Calu3 (cell line): ENCODE results near the gene LIF. TPM values are rescaled to one million over a fixed set of nuclear protein-coding genes. Genes with fewer than 3 reads are reported as not detected.

Experiments used
- BruUV-seq: library from RNA; stranded (reverse); fragments of 400-500 nt; replicated peaks from 2 replicates; lab custom pipeline; 2021; lab: Mats Ljungman, UMichigan
- CTCF ChIA-PET: fragments of 300-600 bp; sonication (Branson Sonifier 250); formaldehyde crosslinking; loops from one replicate; lab custom pipeline; 2022; ENCODE audit warnings: antibody characterized with exemption; lab: Charles Lee
- DNase-seq: peaks from one replicate; pipeline ENCODE4 v3.0.0; 2022
- H3K27ac Mint-ChIP-seq: one replicate; pipeline ENCODE4 v1.8.0; 2022; ENCODE audit warnings: mixed read lengths; ENCODE audit not compliant: unreplicated experiment
- H3K27me3 Mint-ChIP-seq: one replicate; pipeline ENCODE4 v1.8.0; 2022; ENCODE audit warnings: mixed read lengths; ENCODE audit not compliant: unreplicated experiment
- H3K36me3 Mint-ChIP-seq: one replicate; pipeline ENCODE4 v1.8.0; 2022; ENCODE audit warnings: mild to moderate bottlenecking, moderate library complexity, mixed read lengths; ENCODE audit not compliant: insufficient read depth, unreplicated experiment
- H3K4me1 Mint-ChIP-seq: one replicate; pipeline ENCODE4 v1.8.0; 2022; ENCODE audit warnings: mild to moderate bottlenecking, low read depth, mixed read lengths; ENCODE audit not compliant: unreplicated experiment
- H3K4me3 Mint-ChIP-seq: one replicate; pipeline ENCODE4 v1.8.0; 2022; ENCODE audit warnings: mild to moderate bottlenecking, low read depth, moderate library complexity, mixed read lengths; ENCODE audit not compliant: unreplicated experiment
- H3K9me3 Mint-ChIP-seq: one replicate; pipeline ENCODE4 v1.8.0; 2022; ENCODE audit warnings: low read depth, mixed read lengths; ENCODE audit not compliant: unreplicated experiment
- intact Hi-C: fragments of 100-400 bp; cut with micrococcal nuclease; formaldehyde crosslinking; loops from one replicate; pipeline ENCODE4 v1.10.0; 2022; ENCODE audit not compliant: unreplicated experiment
- total RNA-seq: library from RNA; stranded (reverse); gene quantifications from 2 replicates; pipeline ENCODE4 v1.2.3, GENCODE V29; 2022
- TF ChIP-seq, protein P1 (sequence below): fragments of 200-600 bp; IDR thresholded peaks from one replicate; pipeline ENCODE4 v1.8.0; 2022; ENCODE audit warnings: antibody characterized with exemption; ENCODE audit not compliant: unreplicated experiment

Gene LIF
- total RNA-seq, 1 experiment from 2014 or later: 260 TPM

DNA sequence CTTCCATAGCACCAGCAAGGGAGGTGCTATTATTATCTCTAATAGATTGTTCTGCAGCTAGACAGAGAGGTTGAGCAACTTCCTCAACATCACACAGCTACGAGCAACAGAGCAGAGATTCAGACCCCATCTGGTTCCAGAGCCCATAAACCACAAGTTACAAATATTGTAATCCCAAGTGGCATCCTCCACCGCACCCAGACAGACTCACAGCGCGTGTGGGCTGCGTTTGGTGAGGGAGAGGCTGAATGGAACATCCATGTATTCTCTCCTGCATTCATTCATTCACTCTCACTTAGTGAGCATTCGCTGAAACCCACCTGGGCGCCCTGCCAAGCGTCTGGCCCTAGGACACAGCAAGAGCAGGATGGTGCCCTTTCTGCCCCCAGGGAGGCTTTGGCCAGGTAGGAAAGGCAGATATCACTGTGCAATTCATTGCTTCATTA is 33.5 kb downstream of the LIF start:
- intact Hi-C loops: no loop called here
- peak overlapping the region; percentile 99 for H3K27ac Mint-ChIP-seq
- CTCF ChIA-PET: interaction anchor here (0.7 to 3.5 kb wide), 10 partner anchors 10 to 922 kb away, joined by 3 to 24 read pairs (median 5); no protein-coding TSS in a partner anchor

DNA sequence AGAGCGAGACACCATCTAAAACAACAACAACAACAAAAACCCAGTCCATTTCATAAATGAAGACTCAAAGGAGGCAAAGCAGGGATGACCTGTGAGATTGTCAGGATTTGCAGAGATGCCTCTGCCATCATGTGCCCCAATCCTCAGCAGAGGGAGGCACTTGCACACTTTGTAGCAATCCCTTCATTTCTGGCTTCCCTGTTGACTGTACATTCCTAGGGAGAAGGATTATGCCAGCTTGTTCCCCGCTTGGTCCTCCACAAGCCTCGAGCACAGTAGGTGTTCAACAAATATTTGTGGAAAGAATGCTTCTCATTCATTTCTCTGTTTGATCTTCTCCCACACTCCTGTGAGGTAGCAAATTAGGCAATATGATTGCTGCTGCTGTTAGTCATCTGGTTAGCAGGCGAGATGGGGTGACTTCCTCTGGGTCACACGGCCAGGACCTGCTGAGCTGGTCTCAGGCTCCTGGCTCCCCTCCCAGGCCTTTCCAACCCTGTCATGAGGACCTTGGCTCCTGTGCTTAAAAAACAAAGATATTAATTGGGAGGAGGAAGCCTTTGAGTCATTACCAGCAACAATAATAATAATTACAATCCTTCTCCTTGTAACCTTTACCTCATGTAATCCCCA is 34.1 kb downstream of the LIF start:
- CTCF ChIA-PET: interaction anchor here (0.6 to 3.5 kb wide), 12 partner anchors 10 to 923 kb away, joined by 3 to 24 read pairs (median 5); no protein-coding TSS in a partner anchor
- Mint-ChIP-seq H3K4me3 (no peak overlapping the region), H3K27ac (peak overlapping the region; percentile 99), H3K36me3 (peaks cover 49% of the 10 kb centered on the region), H3K9me3 (no peaks in the 10 kb centered on the region), H3K27me3 (no peaks in the 10 kb centered on the region), H3K4me1 (peaks cover 78% of the 10 kb centered on the region)
- TF ChIP-seq, protein P1, sequence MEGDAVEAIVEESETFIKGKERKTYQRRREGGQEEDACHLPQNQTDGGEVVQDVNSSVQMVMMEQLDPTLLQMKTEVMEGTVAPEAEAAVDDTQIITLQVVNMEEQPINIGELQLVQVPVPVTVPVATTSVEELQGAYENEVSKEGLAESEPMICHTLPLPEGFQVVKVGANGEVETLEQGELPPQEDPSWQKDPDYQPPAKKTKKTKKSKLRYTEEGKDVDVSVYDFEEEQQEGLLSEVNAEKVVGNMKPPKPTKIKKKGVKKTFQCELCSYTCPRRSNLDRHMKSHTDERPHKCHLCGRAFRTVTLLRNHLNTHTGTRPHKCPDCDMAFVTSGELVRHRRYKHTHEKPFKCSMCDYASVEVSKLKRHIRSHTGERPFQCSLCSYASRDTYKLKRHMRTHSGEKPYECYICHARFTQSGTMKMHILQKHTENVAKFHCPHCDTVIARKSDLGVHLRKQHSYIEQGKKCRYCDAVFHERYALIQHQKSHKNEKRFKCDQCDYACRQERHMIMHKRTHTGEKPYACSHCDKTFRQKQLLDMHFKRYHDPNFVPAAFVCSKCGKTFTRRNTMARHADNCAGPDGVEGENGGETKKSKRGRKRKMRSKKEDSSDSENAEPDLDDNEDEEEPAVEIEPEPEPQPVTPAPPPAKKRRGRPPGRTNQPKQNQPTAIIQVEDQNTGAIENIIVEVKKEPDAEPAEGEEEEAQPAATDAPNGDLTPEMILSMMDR: no peak
- BruUV-seq: TSS peak; percentile 12
- peak; percentile 93 for DNase-seq
- intact Hi-C loops: no loop called here

More for the DNA sequence above, 33.5 kb downstream of the LIF start:
- Mint-ChIP-seq H3K36me3 (peaks cover 46% of the 10 kb centered on the region), H3K27me3 (no peaks in the 10 kb centered on the region), H3K4me1 (peaks cover 77% of the 10 kb centered on the region), H3K4me3 (no peak overlapping the region), H3K9me3 (no peaks in the 10 kb centered on the region)
- peak; percentile 57 for DNase-seq
- TF ChIP-seq, protein P1: no peak
- BruUV-seq: no TSS peak

DNA sequence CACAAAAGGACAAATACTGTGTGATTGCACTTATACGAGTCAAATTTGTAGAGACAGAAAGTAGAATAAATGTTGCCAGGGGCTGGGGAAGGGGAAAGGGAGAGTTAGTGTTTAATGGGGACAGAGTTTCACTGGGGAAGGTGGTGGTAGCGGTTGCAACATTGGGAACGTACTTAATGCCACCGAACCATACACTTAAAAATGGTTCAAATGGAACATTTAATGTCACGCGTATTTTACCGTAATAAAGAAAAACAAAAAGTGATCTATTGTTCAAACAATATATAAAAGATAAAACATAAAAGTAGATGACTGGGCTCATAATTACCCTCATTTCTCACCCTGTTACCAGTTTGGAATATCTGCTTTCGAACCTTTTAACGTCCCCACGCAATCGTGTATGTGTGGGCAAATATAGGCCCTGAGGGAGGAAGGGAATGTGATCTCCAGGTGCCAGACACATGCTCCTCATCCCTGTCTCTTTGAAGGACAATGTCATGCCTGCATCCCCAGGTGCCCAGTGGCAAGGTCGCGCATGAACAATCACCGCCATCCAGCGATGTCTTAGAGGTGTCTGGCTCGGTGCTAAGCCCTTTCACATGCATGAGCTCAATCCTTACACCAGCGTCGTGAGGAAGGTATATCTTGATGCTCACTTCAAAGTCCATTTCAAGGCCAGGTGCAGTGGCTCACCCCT is 35.3 kb downstream of the LIF start:
- TF ChIP-seq, protein P1: no peak
- Mint-ChIP-seq H3K4me3 (peak overlapping the region; percentile 43), H3K4me1 (peaks cover 86% of the 10 kb centered on the region), H3K9me3 (no peaks in the 10 kb centered on the region), H3K36me3 (peaks cover 61% of the 10 kb centered on the region), H3K27me3 (no peaks in the 10 kb centered on the region), H3K27ac (peak overlapping the region; percentile 99)
- intact Hi-C loops: loop anchor here (2.0 kb wide), 1 partner anchor 42 kb away; no protein-coding TSS in a partner anchor
- CTCF ChIA-PET: interaction anchor here (1.2 to 3.1 kb wide), 4 partner anchors 15 to 103 kb away, joined by 3 to 16 read pairs (median 10); no protein-coding TSS in a partner anchor
- BruUV-seq: no TSS peak
- no peak for DNase-seq

DNA sequence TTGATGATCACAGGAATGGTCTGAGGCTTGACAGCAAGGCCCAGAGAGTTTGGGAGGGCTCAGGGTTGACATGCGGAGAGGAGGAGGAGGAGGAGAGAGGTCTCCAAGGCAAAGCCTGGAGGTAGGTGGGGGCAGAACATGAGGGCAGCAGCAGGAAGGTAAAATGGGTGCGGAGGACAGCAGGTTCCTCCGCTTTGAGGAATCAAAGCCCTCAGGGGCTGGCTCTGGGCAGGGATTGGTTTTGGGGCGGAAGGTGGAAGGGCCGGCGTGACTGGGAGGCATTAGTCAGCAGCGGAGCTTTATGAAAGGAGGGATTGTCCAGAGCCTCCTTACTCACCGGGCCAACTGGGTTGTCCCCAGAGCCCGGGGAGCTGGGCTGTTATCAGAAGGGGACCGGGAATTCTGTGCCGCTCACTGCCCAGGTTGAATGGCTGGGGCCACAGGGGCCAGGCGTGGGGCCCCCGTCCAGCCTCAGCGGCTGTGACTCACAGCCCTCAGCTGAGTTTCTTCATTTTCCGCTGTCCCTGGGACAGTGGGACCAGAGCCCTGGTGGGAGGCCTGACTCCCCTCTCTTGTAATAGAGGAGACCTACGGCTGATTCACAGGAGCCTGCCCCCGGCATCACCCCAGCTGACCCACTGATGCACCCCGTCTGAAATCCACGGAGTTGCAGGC is 36.2 kb downstream of the LIF start:
- peaks cover 82% of the 10 kb centered on the region for H3K4me1 Mint-ChIP-seq
- TF ChIP-seq, protein P1: no peak
- intact Hi-C loops: loop anchor here (1.0 to 2.0 kb wide), 4 partner anchors 14 to 102 kb away; no protein-coding TSS in a partner anchor
- CTCF ChIA-PET: interaction anchor here (1.0 to 3.1 kb wide), 9 partner anchors 15 to 102 kb away, joined by 3 to 16 read pairs (median 5); partner anchors contain the start of gene LIF
- DNase-seq: peak; percentile 96
- peak overlapping the region; percentile 99 for H3K27ac Mint-ChIP-seq
- H3K4me3 Mint-ChIP-seq: peak overlapping the region; percentile 43
- TSS peak; percentile 88 for BruUV-seq
- H3K27me3 Mint-ChIP-seq: no peaks in the 10 kb centered on the region
- no peaks in the 10 kb centered on the region for H3K9me3 Mint-ChIP-seq
- peaks cover 68% of the 10 kb centered on the region for H3K36me3 Mint-ChIP-seq
